ENCODE data around the gene BRD3OS. TPM values are rescaled to one million over a fixed set of nuclear protein-coding genes. Genes with fewer than 3 reads are reported as not detected.

The BRD3OS gene
- total and polyA plus RNA-seq, 10 of the 15 experiments (the other 5 are each of a cell fraction or from before 2014, with no cell fraction given), result 2.1 to 13.7 (median 10.7) TPM

DNA sequence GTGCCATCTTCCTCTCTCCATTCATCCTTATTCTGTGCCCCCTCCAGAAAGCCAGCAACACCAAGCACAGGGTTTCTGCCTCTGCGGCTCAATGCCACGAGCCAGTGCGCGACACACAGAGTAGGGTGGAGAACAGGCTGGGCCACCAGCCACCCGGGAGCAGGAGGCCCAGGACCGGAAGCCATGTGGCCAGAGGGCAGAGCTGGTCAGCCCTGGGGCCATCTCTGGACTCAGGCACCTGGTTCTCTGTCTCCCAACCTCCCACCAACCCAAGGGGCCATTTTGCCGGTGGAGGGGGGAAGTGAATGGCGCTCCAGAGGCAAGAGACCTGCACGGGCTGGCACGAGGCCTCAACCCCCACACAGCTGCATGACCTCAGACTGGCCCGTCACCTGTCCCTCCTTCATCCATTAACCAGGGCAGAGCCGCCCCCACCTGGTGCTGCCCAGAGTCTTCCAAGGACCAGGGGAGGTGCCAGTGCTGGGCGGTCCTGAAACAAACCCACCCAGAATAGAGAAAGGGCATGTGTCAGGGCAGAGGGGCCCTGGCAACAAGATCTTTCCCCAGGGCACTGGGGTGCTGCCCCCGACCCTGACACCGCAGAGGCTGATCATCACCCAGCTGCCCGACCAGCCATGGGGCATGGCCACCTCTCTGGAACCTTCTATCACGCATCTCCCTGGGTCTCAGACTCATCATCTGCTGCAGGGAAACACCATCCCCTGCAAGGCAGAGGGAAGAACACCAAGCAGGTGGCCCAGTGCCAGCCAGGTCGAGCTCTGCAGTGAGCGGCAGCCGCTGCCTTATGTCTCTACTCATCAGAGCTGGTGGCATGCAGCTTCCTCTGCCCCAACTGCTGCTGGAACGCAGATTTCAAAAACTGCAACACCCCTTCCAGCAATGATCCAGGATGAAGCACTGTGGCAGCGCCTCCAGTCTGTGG lies 45.1 kb upstream of the BRD3OS start:
- ATAC-seq (peak; percentile 66), DNase-seq (ENCODE audit: low read depth, low spot score) (no peak), FAIRE-seq (no peak)
- ChIA-PET SMC1A (ENCODE audit: uncharacterized antibody, unreplicated experiment) (interaction anchor here (0.8 to 1.0 kb wide), 2 partner anchors 13 to 198 kb away, joined by 3 read pairs; no protein-coding TSS in a partner anchor), RAD21 (ENCODE audit: unreplicated experiment) (interaction anchor here (3.1 kb wide), 1 partner anchor 24 kb away, joined by 11 read pairs; no protein-coding TSS in a partner anchor), POLR2A (interaction anchor here (0.9 to 1.6 kb wide), 2 partner anchors 10 to 25 kb away, joined by 3 to 4 read pairs; no protein-coding TSS in a partner anchor), CTCF (interaction anchor here (1.4 to 3.5 kb wide), 2 partner anchors 14 to 198 kb away, joined by 7 to 12 read pairs; no protein-coding TSS in a partner anchor)
- Histone ChIP-seq H3K36me3 (ENCODE audit: control insufficient read depth in 2 of 2, insufficient read depth in 2 of 2, low read length in 1 of 2) (peaks cover 0 to 5% of the 10 kb centered on the region in 2 experiments; a peak in 3 of 4 replicates), H3K4me1 (ENCODE audit: control insufficient read depth, insufficient read depth, low read length) (peaks cover 15% of the 10 kb centered on the region), H3K4me3 (peak overlapping the region; percentile 20; the same call in 1 of the 2 replicates), H2AFZ (ENCODE audit: control insufficient read depth, low read depth, low read length) (no peak overlapping the region), H3K9me3 (replicated peaks; ENCODE audit: control insufficient read depth, insufficient read depth, low read length) (no peaks in the 10 kb centered on the region), H3K9ac (ENCODE audit: control insufficient read depth, insufficient read depth, low read length) (no peak overlapping the region), H3K27ac (ENCODE audit: control insufficient read depth, insufficient read depth) (peak overlapping the region; percentile 48; the same call in 1 of the 2 replicates), H3K79me2 (ENCODE audit: control insufficient read depth, insufficient read depth, low read length) (peaks cover 83% of the 10 kb centered on the region), H3K4me2 (ENCODE audit: control insufficient read depth, insufficient read depth) (peak overlapping the region; percentile 79), H3K27me3 (replicated peaks in 1 of 2; ENCODE audit: control insufficient read depth in 2 of 2, insufficient read depth in 2 of 2, low read length in 1 of 2) (no peaks in the 10 kb centered on the region), H4K20me1 (ENCODE audit: control insufficient read depth, insufficient read depth) (no peaks in the 10 kb centered on the region; the same call in 1 of the 2 replicates)
- TSS peak; percentile 37 for BruUV-seq (replicated peaks)
- intact Hi-C loops (cut with micrococcal nuclease; ENCODE audit: unreplicated experiment) (no loop called here), in situ Hi-C loops (cut with MboI) (no loop called here)
- 59% methylated on average over 22 of the region's 22 CpGs for WGBS (ENCODE audit: insufficient coverage, insufficient replicate concordance, low lambda C conversion rate, missing lambda C conversion rate)
- TF ChIP-seq BHLHE40 (IDR thresholded peaks at IDR 0.05; ENCODE audit: borderline replicate concordance in 1 of 2, low read depth in 2 of 2, low read length in 1 of 2), result peak in 1 of 2 experiments; percentile 33; a peak in 1 of 4 replicates
- no peak for TF ChIP-seq PAX8 (IDR thresholded peaks at IDR 0.05)
- TF ChIP-seq TCF12 (IDR thresholded peaks at IDR 0.05; ENCODE audit: low read depth, low read length), result no peak
- TF ChIP-seq, protein P1, sequence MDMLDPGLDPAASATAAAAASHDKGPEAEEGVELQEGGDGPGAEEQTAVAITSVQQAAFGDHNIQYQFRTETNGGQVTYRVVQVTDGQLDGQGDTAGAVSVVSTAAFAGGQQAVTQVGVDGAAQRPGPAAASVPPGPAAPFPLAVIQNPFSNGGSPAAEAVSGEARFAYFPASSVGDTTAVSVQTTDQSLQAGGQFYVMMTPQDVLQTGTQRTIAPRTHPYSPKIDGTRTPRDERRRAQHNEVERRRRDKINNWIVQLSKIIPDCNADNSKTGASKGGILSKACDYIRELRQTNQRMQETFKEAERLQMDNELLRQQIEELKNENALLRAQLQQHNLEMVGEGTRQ (IDR thresholded peaks at IDR 0.05; ENCODE audit: borderline replicate concordance, low read depth, low read length), result no peak
- TF ChIP-seq YY1 (IDR thresholded peaks at IDR 0.05; ENCODE audit: low read depth, low read length), result no peak
- no peak for TF ChIP-seq ZNF24 (IDR thresholded peaks at IDR 0.05)
- no peak for TF ChIP-seq NRF1 (conservative IDR thresholded peaks at IDR 0.05; ENCODE audit: low read depth, low read length)
- TF ChIP-seq KAT2A (conservative IDR thresholded peaks at IDR 0.05; ENCODE audit: control insufficient read depth, low read depth, low read length), result no peak
- TF ChIP-seq, protein P2, sequence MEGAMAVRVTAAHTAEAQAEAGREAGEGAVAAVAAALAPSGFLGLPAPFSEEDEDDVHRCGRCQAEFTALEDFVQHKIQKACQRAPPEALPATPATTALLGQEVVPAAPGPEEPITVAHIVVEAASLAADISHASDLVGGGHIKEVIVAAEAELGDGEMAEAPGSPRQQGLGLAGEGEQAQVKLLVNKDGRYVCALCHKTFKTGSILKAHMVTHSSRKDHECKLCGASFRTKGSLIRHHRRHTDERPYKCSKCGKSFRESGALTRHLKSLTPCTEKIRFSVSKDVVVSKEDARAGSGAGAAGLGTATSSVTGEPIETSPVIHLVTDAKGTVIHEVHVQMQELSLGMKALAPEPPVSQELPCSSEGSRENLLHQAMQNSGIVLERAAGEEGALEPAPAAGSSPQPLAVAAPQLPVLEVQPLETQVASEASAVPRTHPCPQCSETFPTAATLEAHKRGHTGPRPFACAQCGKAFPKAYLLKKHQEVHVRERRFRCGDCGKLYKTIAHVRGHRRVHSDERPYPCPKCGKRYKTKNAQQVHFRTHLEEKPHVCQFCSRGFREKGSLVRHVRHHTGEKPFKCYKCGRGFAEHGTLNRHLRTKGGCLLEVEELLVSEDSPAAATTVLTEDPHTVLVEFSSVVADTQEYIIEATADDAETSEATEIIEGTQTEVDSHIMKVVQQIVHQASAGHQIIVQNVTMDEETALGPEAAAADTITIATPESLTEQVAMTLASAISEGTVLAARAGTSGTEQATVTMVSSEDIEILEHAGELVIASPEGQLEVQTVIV (IDR thresholded peaks at IDR 0.05; ENCODE audit: borderline replicate concordance, partially characterized antibody), result no peak
- no peak for TF ChIP-seq GABPA (IDR thresholded peaks at IDR 0.05; ENCODE audit: low read depth)
- TF ChIP-seq, protein P3, sequence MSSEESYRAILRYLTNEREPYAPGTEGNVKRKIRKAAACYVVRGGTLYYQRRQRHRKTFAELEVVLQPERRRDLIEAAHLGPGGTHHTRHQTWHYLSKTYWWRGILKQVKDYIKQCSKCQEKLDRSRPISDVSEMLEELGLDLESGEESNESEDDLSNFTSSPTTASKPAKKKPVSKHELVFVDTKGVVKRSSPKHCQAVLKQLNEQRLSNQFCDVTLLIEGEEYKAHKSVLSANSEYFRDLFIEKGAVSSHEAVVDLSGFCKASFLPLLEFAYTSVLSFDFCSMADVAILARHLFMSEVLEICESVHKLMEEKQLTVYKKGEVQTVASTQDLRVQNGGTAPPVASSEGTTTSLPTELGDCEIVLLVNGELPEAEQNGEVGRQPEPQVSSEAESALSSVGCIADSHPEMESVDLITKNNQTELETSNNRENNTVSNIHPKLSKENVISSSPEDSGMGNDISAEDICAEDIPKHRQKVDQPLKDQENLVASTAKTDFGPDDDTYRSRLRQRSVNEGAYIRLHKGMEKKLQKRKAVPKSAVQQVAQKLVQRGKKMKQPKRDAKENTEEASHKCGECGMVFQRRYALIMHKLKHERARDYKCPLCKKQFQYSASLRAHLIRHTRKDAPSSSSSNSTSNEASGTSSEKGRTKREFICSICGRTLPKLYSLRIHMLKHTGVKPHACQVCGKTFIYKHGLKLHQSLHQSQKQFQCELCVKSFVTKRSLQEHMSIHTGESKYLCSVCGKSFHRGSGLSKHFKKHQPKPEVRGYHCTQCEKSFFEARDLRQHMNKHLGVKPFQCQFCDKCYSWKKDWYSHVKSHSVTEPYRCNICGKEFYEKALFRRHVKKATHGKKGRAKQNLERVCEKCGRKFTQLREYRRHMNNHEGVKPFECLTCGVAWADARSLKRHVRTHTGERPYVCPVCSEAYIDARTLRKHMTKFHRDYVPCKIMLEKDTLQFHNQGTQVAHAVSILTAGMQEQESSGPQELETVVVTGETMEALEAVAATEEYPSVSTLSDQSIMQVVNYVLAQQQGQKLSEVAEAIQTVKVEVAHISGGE (CRISPR knock-in tag; IDR thresholded peaks at IDR 0.05), result no peak
- TF ChIP-seq, protein P4, sequence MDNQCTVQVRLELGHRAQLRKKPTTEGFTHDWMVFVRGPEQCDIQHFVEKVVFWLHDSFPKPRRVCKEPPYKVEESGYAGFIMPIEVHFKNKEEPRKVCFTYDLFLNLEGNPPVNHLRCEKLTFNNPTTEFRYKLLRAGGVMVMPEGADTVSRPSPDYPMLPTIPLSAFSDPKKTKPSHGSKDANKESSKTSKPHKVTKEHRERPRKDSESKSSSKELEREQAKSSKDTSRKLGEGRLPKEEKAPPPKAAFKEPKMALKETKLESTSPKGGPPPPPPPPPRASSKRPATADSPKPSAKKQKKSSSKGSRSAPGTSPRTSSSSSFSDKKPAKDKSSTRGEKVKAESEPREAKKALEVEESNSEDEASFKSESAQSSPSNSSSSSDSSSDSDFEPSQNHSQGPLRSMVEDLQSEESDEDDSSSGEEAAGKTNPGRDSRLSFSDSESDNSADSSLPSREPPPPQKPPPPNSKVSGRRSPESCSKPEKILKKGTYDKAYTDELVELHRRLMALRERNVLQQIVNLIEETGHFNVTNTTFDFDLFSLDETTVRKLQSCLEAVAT (IDR thresholded peaks at IDR 0.05), result no peak
- no peak for TF ChIP-seq MEF2A (IDR thresholded peaks at IDR 0.05; ENCODE audit: insufficient read depth, low read depth, low read length)

Measured in GM12878 (cell line).